ENCODE results near the gene ODAD4. TPM values are rescaled to one million over a fixed set of nuclear protein-coding genes. Genes with fewer than 3 reads are reported as not detected.

Gene ODAD4
- total RNA-seq, 2 experiments from 2014 or later = 1.1 to 1.3 TPM

DNA sequence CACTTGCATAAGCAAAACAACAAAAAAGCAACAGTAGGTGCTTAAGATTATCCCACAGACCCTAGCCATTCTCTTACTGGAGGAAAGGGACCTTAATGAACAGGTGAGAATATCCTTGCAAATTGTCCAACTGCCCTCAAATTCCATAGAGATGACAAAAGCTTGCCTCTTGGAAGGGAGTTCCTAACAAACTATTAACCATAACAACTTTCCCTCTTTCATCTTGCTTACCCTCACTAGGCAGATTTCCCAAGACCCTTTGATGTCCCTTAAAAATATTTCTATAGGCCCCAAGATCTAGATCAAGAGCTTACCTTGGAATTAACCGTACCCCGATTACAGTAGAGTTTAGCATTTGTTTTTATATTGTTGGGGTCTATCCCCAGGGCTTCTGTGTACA, 58.0 kb downstream of the ODAD4 start:
- no peak for TF ChIP-seq EZH2phosphoT487 (IDR thresholded peaks at IDR 0.05; ENCODE audit: borderline replicate concordance, low read depth, low read length)
- TF ChIP-seq, protein P1, sequence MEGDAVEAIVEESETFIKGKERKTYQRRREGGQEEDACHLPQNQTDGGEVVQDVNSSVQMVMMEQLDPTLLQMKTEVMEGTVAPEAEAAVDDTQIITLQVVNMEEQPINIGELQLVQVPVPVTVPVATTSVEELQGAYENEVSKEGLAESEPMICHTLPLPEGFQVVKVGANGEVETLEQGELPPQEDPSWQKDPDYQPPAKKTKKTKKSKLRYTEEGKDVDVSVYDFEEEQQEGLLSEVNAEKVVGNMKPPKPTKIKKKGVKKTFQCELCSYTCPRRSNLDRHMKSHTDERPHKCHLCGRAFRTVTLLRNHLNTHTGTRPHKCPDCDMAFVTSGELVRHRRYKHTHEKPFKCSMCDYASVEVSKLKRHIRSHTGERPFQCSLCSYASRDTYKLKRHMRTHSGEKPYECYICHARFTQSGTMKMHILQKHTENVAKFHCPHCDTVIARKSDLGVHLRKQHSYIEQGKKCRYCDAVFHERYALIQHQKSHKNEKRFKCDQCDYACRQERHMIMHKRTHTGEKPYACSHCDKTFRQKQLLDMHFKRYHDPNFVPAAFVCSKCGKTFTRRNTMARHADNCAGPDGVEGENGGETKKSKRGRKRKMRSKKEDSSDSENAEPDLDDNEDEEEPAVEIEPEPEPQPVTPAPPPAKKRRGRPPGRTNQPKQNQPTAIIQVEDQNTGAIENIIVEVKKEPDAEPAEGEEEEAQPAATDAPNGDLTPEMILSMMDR (conservative IDR thresholded peaks at IDR 0.05; ENCODE audit: low read length) = no peak
- no peak overlapping the region for H2AFZ ChIP-seq (ENCODE audit: low read length)
- CTCF ChIA-PET (ENCODE audit: unreplicated experiment) = no interaction called here
- no TSS peak for BruUV-seq (replicated peaks)
- DNase-seq (ENCODE audit: low spot score) = no peak
- no peaks in the 10 kb centered on the region for H4K20me1 ChIP-seq (ENCODE audit: insufficient read depth, low read length)
- H3K4me1 ChIP-seq (ENCODE audit: insufficient read depth, low read length, poor library complexity, severe bottlenecking) = peaks cover 12% of the 10 kb centered on the region
- no peaks in the 10 kb centered on the region for H3K79me2 ChIP-seq (ENCODE audit: insufficient read depth, low read depth, low read length)
- no peaks in the 10 kb centered on the region for H3K9me2 ChIP-seq (ENCODE audit: insufficient read depth, low read length)
- H3K36me3 ChIP-seq (ENCODE audit: insufficient read depth, low read length) = peaks cover 97% of the 10 kb centered on the region
- intact Hi-C loops (cut with micrococcal nuclease; ENCODE audit: unreplicated experiment) = no loop called here
- no peak overlapping the region for H3K4me3 ChIP-seq (ENCODE audit: low read depth, low read length, poor library complexity, severe bottlenecking)
- H3K4me2 ChIP-seq (ENCODE audit: low read length) = no peak overlapping the region
- H3K27ac ChIP-seq (ENCODE audit: low read depth, low read length, poor library complexity, severe bottlenecking) = peak overlapping the region; percentile 16
- H3K9me3 ChIP-seq (ENCODE audit: low read length) = no peaks in the 10 kb centered on the region
- POLR2A ChIA-PET = interaction anchor here (0.8 kb wide), 1 partner anchor 17 kb away, joined by 3 read pairs; no protein-coding TSS in a partner anchor

DNA sequence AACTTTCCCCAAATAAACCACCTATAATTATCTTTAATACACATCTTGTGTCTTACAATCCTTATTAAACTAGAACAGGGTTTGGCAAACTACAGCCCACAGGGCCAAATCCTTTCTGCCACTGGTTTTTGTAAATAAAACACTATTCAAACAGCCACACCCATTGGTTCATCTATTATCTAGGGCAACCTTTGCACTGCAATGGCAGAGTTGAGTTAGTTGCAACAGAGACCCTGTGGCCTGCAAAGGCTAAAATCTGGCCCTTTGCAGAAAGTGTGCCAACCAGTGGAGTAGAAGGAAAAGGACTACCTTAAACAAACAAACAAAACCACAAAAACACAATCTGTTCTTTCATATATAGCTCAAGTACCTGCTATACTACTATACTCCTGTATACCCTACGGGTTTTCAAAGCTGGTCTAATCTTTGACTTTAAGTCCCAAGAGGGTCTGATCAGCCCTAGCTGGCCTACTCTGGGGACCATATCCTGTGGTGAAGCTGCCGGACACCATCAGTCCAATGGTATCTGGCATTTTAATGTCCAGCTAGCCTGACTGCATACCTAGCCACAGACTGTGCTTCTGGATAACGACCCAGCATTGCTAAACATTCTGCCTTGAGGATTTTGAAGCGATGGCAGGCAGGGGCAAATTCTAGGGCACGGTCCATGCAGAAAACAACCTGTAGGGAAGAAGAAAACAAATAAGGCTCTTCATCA, 59.4 kb downstream of the ODAD4 start:
- H3K9me3 ChIP-seq (ENCODE audit: low read length) = no peaks in the 10 kb centered on the region
- H2AFZ ChIP-seq (ENCODE audit: low read length) = no peak overlapping the region
- H3K4me2 ChIP-seq (ENCODE audit: low read length) = no peak overlapping the region
- no peak overlapping the region for H3K4me3 ChIP-seq (ENCODE audit: low read depth, low read length, poor library complexity, severe bottlenecking)
- intact Hi-C loops (cut with micrococcal nuclease; ENCODE audit: unreplicated experiment) = no loop called here
- no peaks in the 10 kb centered on the region for H3K9me2 ChIP-seq (ENCODE audit: insufficient read depth, low read length)
- H3K79me2 ChIP-seq (ENCODE audit: insufficient read depth, low read depth, low read length) = peaks cover 7% of the 10 kb centered on the region; the same call in 1 of the 2 replicates
- H3K36me3 ChIP-seq (ENCODE audit: insufficient read depth, low read length) = peaks cover 97% of the 10 kb centered on the region
- H3K27ac ChIP-seq (ENCODE audit: low read depth, low read length, poor library complexity, severe bottlenecking) = no peak overlapping the region
- H3K4me1 ChIP-seq (ENCODE audit: insufficient read depth, low read length, poor library complexity, severe bottlenecking) = peaks cover 8% of the 10 kb centered on the region
- POLR2A ChIA-PET = interaction anchor here (0.5 kb wide), 1 partner anchor 17 kb away, joined by 3 read pairs; no protein-coding TSS in a partner anchor
- TF ChIP-seq, protein P1 (conservative IDR thresholded peaks at IDR 0.05; ENCODE audit: low read length) = no peak
- no peak for TF ChIP-seq EZH2phosphoT487 (IDR thresholded peaks at IDR 0.05; ENCODE audit: borderline replicate concordance, low read depth, low read length)
- peaks cover 2% of the 10 kb centered on the region; the same call in 1 of the 2 replicates for H4K20me1 ChIP-seq (ENCODE audit: insufficient read depth, low read length)
- DNase-seq (ENCODE audit: low spot score) = no peak
- CTCF ChIA-PET (ENCODE audit: unreplicated experiment) = interaction anchor here (0.5 kb wide), 1 partner anchor 118 kb away, joined by 4 read pairs; no protein-coding TSS in a partner anchor
- BruUV-seq (replicated peaks) = no TSS peak

DNA sequence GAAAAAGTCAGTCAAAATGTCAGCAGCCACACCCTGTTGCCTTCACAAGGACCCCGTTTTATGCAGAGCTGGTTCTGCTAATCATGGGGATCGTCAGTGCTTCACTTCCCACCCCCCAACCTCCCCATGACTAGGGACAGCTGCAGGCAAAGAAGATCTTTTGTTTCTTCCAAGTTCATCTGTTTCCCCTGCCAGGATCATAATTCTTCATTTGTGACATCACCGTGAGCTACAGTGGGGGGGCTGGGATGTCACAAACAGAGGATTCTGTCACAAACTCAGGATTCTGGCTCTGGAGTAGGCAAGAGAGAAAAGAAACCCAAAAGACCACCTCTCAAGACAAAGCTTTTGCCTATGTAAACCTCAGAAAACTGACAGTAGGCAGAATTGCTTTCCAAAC, 62.2 kb downstream of the ODAD4 start:
- TF ChIP-seq EZH2phosphoT487 (IDR thresholded peaks at IDR 0.05; ENCODE audit: borderline replicate concordance, low read depth, low read length) = no peak
- TF ChIP-seq, protein P1 (conservative IDR thresholded peaks at IDR 0.05; ENCODE audit: low read length) = no peak
- Histone ChIP-seq H3K27ac (ENCODE audit: low read depth, low read length, poor library complexity, severe bottlenecking) (no peak overlapping the region), H3K9me2 (ENCODE audit: insufficient read depth, low read length) (no peaks in the 10 kb centered on the region), H3K9me3 (ENCODE audit: low read length) (no peaks in the 10 kb centered on the region), H3K36me3 (ENCODE audit: insufficient read depth, low read length) (peaks cover 96% of the 10 kb centered on the region), H3K4me1 (ENCODE audit: insufficient read depth, low read length, poor library complexity, severe bottlenecking) (peaks cover 34% of the 10 kb centered on the region), H3K4me3 (ENCODE audit: low read depth, low read length, poor library complexity, severe bottlenecking) (no peak overlapping the region), H3K4me2 (ENCODE audit: low read length) (no peak overlapping the region), H4K20me1 (ENCODE audit: insufficient read depth, low read length) (peaks cover 12% of the 10 kb centered on the region), H3K79me2 (ENCODE audit: insufficient read depth, low read depth, low read length) (peaks cover 17% of the 10 kb centered on the region; the same call in 1 of the 2 replicates), H2AFZ (ENCODE audit: low read length) (no peak overlapping the region)
- DNase-seq (ENCODE audit: low spot score) = no peak
- BruUV-seq (replicated peaks) = no TSS peak
- intact Hi-C loops (cut with micrococcal nuclease; ENCODE audit: unreplicated experiment) = no loop called here
- ChIA-PET CTCF (ENCODE audit: unreplicated experiment) (no interaction called here), POLR2A (no interaction called here)
